Nephron (organoid): ENCODE measurements around the gene NCEH1.
"Not testable (repeated sequence)": the region's sequence is repeated elsewhere in the genome, so short reads cannot be mapped to it uniquely, and the experiment has no call there.

Experiments
- H3K27ac Mint-ChIP-seq, 3 experiments: 2 replicates each; pipeline ENCODE4 v1.8.0; 2020; ENCODE audit warnings: mixed read lengths in 3 of 3, mild to moderate bottlenecking in 2 of 3, moderate library complexity in 1 of 3
- H3K27me3 Mint-ChIP-seq: 2 replicates; pipeline ENCODE4 v1.8.0; 2021; ENCODE audit warnings: low read depth, mild to moderate bottlenecking, moderate library complexity, mixed read lengths
- H3K36me3 Mint-ChIP-seq: 2 replicates; pipeline ENCODE4 v1.8.0; 2020; ENCODE audit warnings: low read depth, mixed read lengths
- H3K4me1 Mint-ChIP-seq: 2 replicates; pipeline ENCODE4 v1.8.0; 2020; ENCODE audit warnings: mixed read lengths
- H3K4me3 Mint-ChIP-seq, 3 experiments: 2 replicates each; pipeline ENCODE4 v1.8.0; 2020; ENCODE audit warnings: mild to moderate bottlenecking in 3 of 3, mixed read lengths in 3 of 3, moderate library complexity in 2 of 3
- H3K9me3 Mint-ChIP-seq: 2 replicates; pipeline ENCODE4 v1.8.0; 2020; ENCODE audit warnings: mixed read lengths
- CTCF ChIP-seq, 3 experiments: fragments of 200-600 bp; sonication (generic); IDR thresholded peaks; one replicate each; pipeline ENCODE4 v1.5.0; 2021; ENCODE audit warnings: antibody characterized with exemption in 3 of 3; ENCODE audit not compliant: unreplicated experiment in 3 of 3

NCEH1 gene

GRCh38 chr3:172705170-172705569 is 5.7 kb downstream of the NCEH1 start:
- TF ChIP-seq CTCF (IDR thresholded peaks at IDR 0.05; ENCODE audit: unreplicated experiment in 3 of 3): no peak
- H3K9me3 Mint-ChIP-seq: no peaks in the 10 kb centered on the region
- no peak overlapping the region for H3K4me3 Mint-ChIP-seq
- H3K27ac Mint-ChIP-seq: no peak overlapping the region
- no peaks in the 10 kb centered on the region for H3K36me3 Mint-ChIP-seq
- H3K27me3 Mint-ChIP-seq: no peaks in the 10 kb centered on the region
- H3K4me1 Mint-ChIP-seq: peaks cover 6% of the 10 kb centered on the region

- no peak overlapping the region for H3K27ac Mint-ChIP-seq
- H3K27me3 Mint-ChIP-seq: no peaks in the 10 kb centered on the region
- no peak for TF ChIP-seq CTCF (IDR thresholded peaks at IDR 0.05; ENCODE audit: unreplicated experiment in 3 of 3)
- H3K4me3 Mint-ChIP-seq: no peak overlapping the region
- H3K36me3 Mint-ChIP-seq: no peaks in the 10 kb centered on the region
- H3K9me3 Mint-ChIP-seq: no peaks in the 10 kb centered on the region
- peaks cover 1% of the 10 kb centered on the region for H3K4me1 Mint-ChIP-seq
These were observed 6.9 kb downstream of the NCEH1 start for GRCh38 chr3:172704001-172704400.

GRCh38 chr3:172702731-172703130 is 8.1 kb downstream of the NCEH1 start:
- H3K9me3 Mint-ChIP-seq, H3K4me1 Mint-ChIP-seq, H3K27ac Mint-ChIP-seq, H3K36me3 Mint-ChIP-seq, H3K4me3 Mint-ChIP-seq, H3K27me3 Mint-ChIP-seq: not testable (repeated sequence)

- H3K9me3 Mint-ChIP-seq: no peaks in the 10 kb centered on the region
- H3K27me3 Mint-ChIP-seq: no peaks in the 10 kb centered on the region
- H3K36me3 Mint-ChIP-seq: no peaks in the 10 kb centered on the region
- H3K4me1 Mint-ChIP-seq: no peaks in the 10 kb centered on the region
- no peak overlapping the region for H3K27ac Mint-ChIP-seq
- no peak for TF ChIP-seq CTCF (IDR thresholded peaks at IDR 0.05; ENCODE audit: unreplicated experiment in 3 of 3)
- no peak overlapping the region for H3K4me3 Mint-ChIP-seq
These were observed 8.6 kb downstream of the NCEH1 start for GRCh38 chr3:172702256-172702655.

GRCh38 chr3:172701751-172702150 is 9.1 kb downstream of the NCEH1 start:
- no peak for TF ChIP-seq CTCF (IDR thresholded peaks at IDR 0.05; ENCODE audit: unreplicated experiment in 3 of 3)
- H3K9me3 Mint-ChIP-seq: no peaks in the 10 kb centered on the region
- no peak overlapping the region for H3K27ac Mint-ChIP-seq

GRCh38 chr3:172700936-172701455 is 9.9 kb downstream of the NCEH1 start:
- Mint-ChIP-seq H3K36me3 (no peaks in the 10 kb centered on the region), H3K27me3 (no peaks in the 10 kb centered on the region), H3K4me1 (no peaks in the 10 kb centered on the region), H3K9me3 (no peaks in the 10 kb centered on the region), H3K4me3 (no peak overlapping the region), H3K27ac (no peak overlapping the region)
- no peak for TF ChIP-seq CTCF (IDR thresholded peaks at IDR 0.05; ENCODE audit: unreplicated experiment in 3 of 3)

More at GRCh38 chr3:172701751-172702150, 9.1 kb downstream of the NCEH1 start:
- H3K4me3 Mint-ChIP-seq: no peak overlapping the region
- H3K27me3 Mint-ChIP-seq: no peaks in the 10 kb centered on the region
- H3K4me1 Mint-ChIP-seq: no peaks in the 10 kb centered on the region
- H3K36me3 Mint-ChIP-seq: no peaks in the 10 kb centered on the region
